H1 (cell line): Measurements from ENCODE around the gene RPL7A. TPM values are rescaled to one million over a fixed set of nuclear protein-coding genes. Genes with fewer than 3 reads are reported as not detected.

Source experiments
- CTCF ChIA-PET: fragments of 300-600 bp; sonication (Branson Sonifier 250); formaldehyde crosslinking; loops from one replicate; lab custom pipeline; 2021; ENCODE audit not compliant: partially characterized antibody; lab: Charles Lee
- POLR2A ChIA-PET: fragments of 300-600 bp; sonication (Branson Sonifier 250); formaldehyde crosslinking; loops from one replicate; lab custom pipeline; 2021; ENCODE audit warnings: inconsistent platforms; ENCODE audit not compliant: partially characterized antibody; lab: Charles Lee
- DNase-seq, 2 experiments: peaks; one replicate each; pipeline versions ENCODE4 v3.0.0 to v3.0.0-alpha.2; 2010 to 2022; ENCODE audit warnings: low spot score in 2 of 2, low read depth in 1 of 2, mixed read lengths in 1 of 2
- FAIRE-seq: peaks from 2 replicates; lab custom pipeline; 2011; peaks lifted over from hg19 to GRCh38; lab: Jason Lieb, UNC
- H2AFZ ChIP-seq: 2 replicates; pipeline ENCODE4 v1.8.1; 2012; ENCODE audit warnings: low read length, inconsistent platforms
- H2AK5ac ChIP-seq: 2 replicates; pipeline ENCODE4 v1.6.1; 2013; ENCODE audit warnings: low read depth, low read length
- H2BK120ac ChIP-seq: replicated peaks from 2 replicates; pipeline ENCODE3; 2013; ENCODE audit warnings: low read depth, low read length, inconsistent platforms
- H2BK12ac ChIP-seq: 2 replicates; pipeline ENCODE4 v1.6.1; 2013; ENCODE audit warnings: low read depth, low read length
- H2BK15ac ChIP-seq: 2 replicates; pipeline ENCODE4 v1.6.1; 2013; ENCODE audit warnings: low read length
- H2BK20ac ChIP-seq: 2 replicates; pipeline ENCODE4 v1.6.1; 2013; ENCODE audit warnings: low read length
- H2BK5ac ChIP-seq: 2 replicates; pipeline ENCODE4 v1.6.1; 2013; ENCODE audit warnings: low read depth, low read length
- H3K14ac ChIP-seq: 2 replicates; pipeline ENCODE4 v1.6.1; 2013; ENCODE audit warnings: inconsistent platforms; ENCODE audit not compliant: insufficient read length
- H3K18ac ChIP-seq: 2 replicates; pipeline ENCODE4 v1.6.1; 2013; ENCODE audit warnings: low read length; ENCODE audit errors: extremely low read depth
- H3K23ac ChIP-seq: 2 replicates; pipeline ENCODE4 v1.6.1; 2013; ENCODE audit warnings: inconsistent platforms; ENCODE audit not compliant: insufficient read length
- H3K23me2 ChIP-seq: 2 replicates; pipeline ENCODE4 v1.6.1; 2013; ENCODE audit warnings: low read depth, low read length
- H3K27ac ChIP-seq: 2 replicates; pipeline ENCODE4 v1.6.1; 2011; ENCODE audit warnings: low read depth, low read length, inconsistent platforms
- H3K27me3 ChIP-seq, 4 experiments: replicated peaks in 1 of 4; 1 replicate in 1 of 4; 2 replicates in 3 of 4; pipeline versions ENCODE4 v1.6.1 to v1.8.1; 2011 to 2013; ENCODE audit warnings: low read length in 3 of 4, mild to moderate bottlenecking in 3 of 4, inconsistent platforms in 2 of 4, mixed read lengths in 2 of 4, moderate library complexity in 1 of 4; ENCODE audit not compliant: control insufficient read depth in 3 of 4, insufficient read depth in 3 of 4; ENCODE audit errors: extremely low read depth in 1 of 4
- H3K36me3 ChIP-seq, 4 experiments: 2 replicates each; pipeline versions ENCODE4 v1.6.1 to v1.8.1; 2011 to 2013; ENCODE audit warnings: mild to moderate bottlenecking in 4 of 4, low read length in 3 of 4, moderate library complexity in 2 of 4, control low read depth in 1 of 4, inconsistent platforms in 1 of 4; ENCODE audit not compliant: insufficient read depth in 4 of 4, control insufficient read depth in 2 of 4
- H3K4ac ChIP-seq: replicated peaks from 2 replicates; pipeline ENCODE3; 2013; ENCODE audit warnings: low read length, low read depth, mixed read lengths, inconsistent platforms; ENCODE audit not compliant: insufficient read length
- H3K4me1 ChIP-seq, 4 experiments: replicated peaks in 1 of 4; 1 replicate in 1 of 4; 2 replicates in 3 of 4; pipeline versions ENCODE4 v1.6.1 to v1.8.1; 2011 to 2013; ENCODE audit warnings: low read length in 3 of 4, inconsistent platforms in 2 of 4, mixed read lengths in 1 of 4; ENCODE audit not compliant: insufficient read depth in 4 of 4, control insufficient read depth in 3 of 4
- H3K4me2 ChIP-seq, 2 experiments: 2 replicates each; pipeline versions ENCODE4 v1.6.1 to v1.8.1; 2011 to 2013; ENCODE audit warnings: low read depth in 2 of 2, low read length in 2 of 2, control low read depth in 1 of 2, inconsistent platforms in 1 of 2, mild to moderate bottlenecking in 1 of 2; ENCODE audit not compliant: insufficient read depth in 1 of 2
- H3K4me3 ChIP-seq, 4 experiments: fragments of 200-600, 300-600 bp in 1 of 4; sonication (generic), shearing (Covaris generic), sonication (Bioruptor Twin) in 1 of 4; 2 replicates each; pipeline versions ENCODE4 v1.5.1 to v1.8.1; 2011 to 2016; ENCODE audit warnings: low read length in 4 of 4, low read depth in 3 of 4, control low read depth in 2 of 4, inconsistent platforms in 2 of 4, mild to moderate bottlenecking in 2 of 4, mixed read lengths in 1 of 4, moderate library complexity in 1 of 4; ENCODE audit not compliant: insufficient read depth in 2 of 4; ENCODE audit errors: extremely low read depth in 1 of 4
- H3K56ac ChIP-seq: replicated peaks from 2 replicates; pipeline ENCODE3; 2013; ENCODE audit warnings: low read depth, mild to moderate bottlenecking, mixed read lengths, low read length, inconsistent platforms; ENCODE audit not compliant: insufficient read length
- H3K79me1 ChIP-seq: 2 replicates; pipeline ENCODE4 v1.6.1; 2013; ENCODE audit warnings: low read depth, low read length, control low read depth
- H3K79me2 ChIP-seq, 2 experiments: 2 replicates each; pipeline versions ENCODE4 v1.6.1 to v1.8.1; 2012 to 2013; ENCODE audit warnings: low read length in 2 of 2, mild to moderate bottlenecking in 2 of 2, inconsistent platforms in 1 of 2; ENCODE audit not compliant: insufficient read depth in 2 of 2, control insufficient read depth in 1 of 2
- H3K9ac ChIP-seq, 4 experiments: replicated peaks in 1 of 4; 1 replicate in 1 of 4; 2 replicates in 3 of 4; pipeline versions ENCODE4 v1.6.1 to v1.8.1; 2011 to 2013; ENCODE audit warnings: low read depth in 3 of 4, low read length in 3 of 4, control low read depth in 2 of 4, mild to moderate bottlenecking in 2 of 4, moderate library complexity in 2 of 4, inconsistent platforms in 1 of 4; ENCODE audit errors: extremely low read depth in 1 of 4
- H3K9me3 ChIP-seq, 2 experiments: 2 replicates each; pipeline versions ENCODE4 v1.6.1 to v1.8.1; 2012 to 2013; ENCODE audit warnings: mild to moderate bottlenecking in 2 of 2, moderate library complexity in 2 of 2, control low read depth in 1 of 2, inconsistent platforms in 1 of 2, low read depth in 1 of 2, low read length in 1 of 2, mixed read lengths in 1 of 2; ENCODE audit not compliant: insufficient read depth in 2 of 2
- H4K20me1 ChIP-seq, 2 experiments: replicated peaks in 1 of 2; 2 replicates each; pipeline versions ENCODE3 to v1.8.1; 2011 to 2013; ENCODE audit warnings: inconsistent platforms in 2 of 2, low read length in 2 of 2, mild to moderate bottlenecking in 1 of 2; ENCODE audit not compliant: insufficient read depth in 2 of 2, control insufficient read depth in 1 of 2
- H4K5ac ChIP-seq: 2 replicates; pipeline ENCODE4 v1.6.1; 2013; ENCODE audit warnings: low read length, low read depth, mixed read lengths, inconsistent platforms; ENCODE audit not compliant: insufficient read length
- H4K8ac ChIP-seq: 2 replicates; pipeline ENCODE4 v1.8.0; 2013; ENCODE audit warnings: mild to moderate bottlenecking, moderate library complexity, low read length, inconsistent platforms; ENCODE audit not compliant: insufficient read depth; ENCODE audit errors: extremely low read depth
- H4K91ac ChIP-seq: replicated peaks from 2 replicates; pipeline ENCODE3; 2013; ENCODE audit warnings: low read length, mixed read lengths, inconsistent platforms; ENCODE audit not compliant: insufficient read length
- CBX8 ChIP-seq: fragments of 300-800, 300-1000 bp; sonication (generic); IDR thresholded peaks from 2 replicates; pipeline ENCODE4 v1.7.1; 2016; ENCODE audit warnings: low read depth, low read length, borderline replicate concordance
- HDAC2 ChIP-seq, 2 experiments: fragments of 300-600 bp in 1 of 2; sonication (generic) in 1 of 2; IDR thresholded peaks; 2 replicates each; pipeline ENCODE4 v1.6.1; 2011 to 2012; ENCODE audit warnings: low read depth in 2 of 2, low read length in 2 of 2, mild to moderate bottlenecking in 2 of 2, moderate library complexity in 2 of 2, borderline replicate concordance in 1 of 2, inconsistent platforms in 1 of 2
- HDAC6 ChIP-seq: IDR thresholded peaks from one replicate; pipeline ENCODE4 v1.7.1; 2012; ENCODE audit warnings: low read depth, mild to moderate bottlenecking, inconsistent platforms, low read length, moderate library complexity
- JUN ChIP-seq: IDR thresholded peaks from 2 replicates; pipeline ENCODE4 v1.6.1; 2011; ENCODE audit warnings: low read depth, mild to moderate bottlenecking, improper control_type of control experiment, low read length
- NANOG ChIP-seq: IDR thresholded peaks from 2 replicates; pipeline ENCODE4 v1.6.1; 2011; ENCODE audit warnings: low read length, low read depth, mild to moderate bottlenecking, inconsistent platforms; ENCODE audit not compliant: insufficient read depth, poor library complexity, severe bottlenecking
- RBBP5 ChIP-seq: IDR thresholded peaks from 2 replicates; pipeline ENCODE4 v1.7.1; 2012; ENCODE audit warnings: low read depth, mild to moderate bottlenecking, inconsistent platforms, low read length, moderate library complexity, borderline replicate concordance
- TAF7 ChIP-seq: optimal IDR thresholded peaks from 2 replicates; pipeline ENCODE3; 2011; ENCODE audit warnings: low read depth, mild to moderate bottlenecking, inconsistent platforms, low read length, moderate library complexity, borderline replicate concordance
- WGBS, 2 experiments: shearing (Covaris generic) in 1 of 2; methylation state at CpG; one replicate each; pipeline versions ENCODE4 v1.1.6 to v1.1.7; 2013 to 2015; ENCODE audit warnings: low lambda C conversion rate in 2 of 2, mixed read lengths in 2 of 2, inconsistent platforms in 1 of 2, low coverage in 1 of 2, missing lambda C conversion rate in 1 of 2; ENCODE audit not compliant: insufficient replicate concordance in 2 of 2, insufficient coverage in 1 of 2, insufficient read length in 1 of 2; ENCODE audit errors: extremely low coverage in 1 of 2, missing lambda C conversion rate in 1 of 2; 5-methylcytosine and 5-hydroxymethylcytosine counted together
- polyA plus RNA-seq, 7 experiments: library from polyadenylated mRNA; depleted of rRNA in 3 of 7; stranded (reverse) in 5 of 7; unstranded in 2 of 7; fragments of >200 nt in 5 of 7; fragments of 200-250 nt in 2 of 7; gene quantifications; 1 replicate in 5 of 7; 2 replicates in 1 of 7; 4 replicates in 1 of 7; pipeline versions ENCODE4 v1.2.1 to v1.2.3, GENCODE V29; 2011 to 2013; ENCODE audit warnings: missing spikeins in 2 of 7, mixed read lengths in 2 of 7
- total RNA-seq: library from RNA; stranded (reverse); fragmentation: NEBNext Ultra II Directional; extraction: Animal tissue kit (Norgen Biotek cat#: 25700); gene quantifications from 2 replicates; pipeline ENCODE4 v1.2.1, GENCODE V29; 2021
- TF ChIP-seq, protein P1 (sequence below): IDR thresholded peaks from 2 replicates; pipeline ENCODE4 v1.6.1; 2011; ENCODE audit warnings: low read depth, mild to moderate bottlenecking, low read length; ENCODE audit not compliant: insufficient read depth

Gene RPL7A
- total and polyA plus RNA-seq, 2 of the 8 experiments (the other 6 are each of a cell fraction or from before 2014, with no cell fraction given), result 2,578 to 2,783 TPM

- Histone ChIP-seq H3K4me1 (no peaks in the 10 kb centered on the region), H3K4me3 (no peak overlapping the region), H3K56ac (no peak overlapping the region), H2BK20ac (no peak overlapping the region), H3K4me2 (no peak overlapping the region), H3K36me3 (no peaks in the 10 kb centered on the region), H3K79me1 (no peaks in the 10 kb centered on the region), H2AK5ac (no peak overlapping the region), H3K18ac (no peak overlapping the region), H2BK5ac (no peak overlapping the region), H4K5ac (no peak overlapping the region), H2BK12ac (no peak overlapping the region), H4K20me1 (no peaks in the 10 kb centered on the region), H2AFZ (no peak overlapping the region), H3K27me3 (no peaks in the 10 kb centered on the region; a peak in 1 of 7 replicates), H2BK120ac (no peak overlapping the region), H4K8ac (no peak overlapping the region), H4K91ac (no peak overlapping the region), H2BK15ac (no peak overlapping the region), H3K4ac (no peak overlapping the region), H3K79me2 (no peaks in the 10 kb centered on the region), H3K27ac (no peak overlapping the region), H3K14ac (no peak overlapping the region), H3K23ac (no peak overlapping the region), H3K9me3 (0 out of 4 replicates have a peak, but pooled peaks cover 0 to 5% of the 10 kb centered on the region in 2 experiments), H3K9ac (no peak overlapping the region), H3K23me2 (no peaks in the 10 kb centered on the region)
- DNase-seq (no peak), FAIRE-seq (no peak)
- TF ChIP-seq TAF7 (no peak), HDAC6 (no peak), JUN (no peak), HDAC2 (IDR thresholded peaks at IDR 0.05; ENCODE audit: borderline replicate concordance in 1 of 2, low read depth in 2 of 2, low read length in 2 of 2) (no peak), CBX8 (no peak), RBBP5 (no peak), NANOG (no peak)
- TF ChIP-seq, protein P1, sequence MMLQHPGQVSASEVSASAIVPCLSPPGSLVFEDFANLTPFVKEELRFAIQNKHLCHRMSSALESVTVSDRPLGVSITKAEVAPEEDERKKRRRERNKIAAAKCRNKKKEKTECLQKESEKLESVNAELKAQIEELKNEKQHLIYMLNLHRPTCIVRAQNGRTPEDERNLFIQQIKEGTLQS, result no peak
- 88% methylated on average over 25 of the region's 38 CpGs; no CpG with 5 or more reads in 1 of the 2 experiments for WGBS, 2 experiments
- ChIA-PET CTCF (interaction anchor here (1.4 to 4.0 kb wide), 4 partner anchors 15 to 118 kb away, joined by 4 to 22 read pairs (median 14); no protein-coding TSS in a partner anchor), POLR2A (interaction anchor here (0.6 to 1.4 kb wide), 2 partner anchors 43 to 91 kb away, joined by 3 to 4 read pairs; partner anchors contain the start of genes MED22 and RPL7A)
Measured at GRCh38 chr9:133304477-133305377, 43.3 kb upstream of the RPL7A start.
